ENCODE data around the gene SOX10.

DNA sequence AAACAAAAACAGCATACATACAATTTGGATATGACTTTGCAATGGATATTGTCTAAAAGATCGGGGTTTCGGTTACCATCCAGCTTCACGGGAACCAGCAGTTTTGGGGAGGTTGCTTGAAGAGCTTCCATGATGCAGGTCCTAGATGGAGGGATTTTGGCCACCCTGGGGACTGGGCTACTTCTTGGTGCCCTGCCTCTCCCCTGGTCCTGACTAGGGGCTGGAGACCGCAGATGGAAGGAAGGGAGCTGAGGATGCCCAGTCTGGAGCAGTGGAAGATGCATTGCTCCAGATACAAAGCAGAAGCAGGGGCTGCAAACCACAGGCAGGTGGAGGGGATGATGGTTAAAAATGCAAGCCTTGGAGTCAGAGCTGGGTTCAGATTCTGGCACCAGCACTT lies 13.5 kb downstream of the SOX10 start:
- no peak for TF ChIP-seq GABPA (tag; conservative IDR thresholded peaks at IDR 0.05; ENCODE audit: low read depth)
- TF ChIP-seq FIP1L1 (IDR thresholded peaks at IDR 0.05; ENCODE audit: low read depth, low read length, poor library complexity, severe bottlenecking) = no peak
- no peak for TF ChIP-seq EZH2 (IDR thresholded peaks at IDR 0.05; ENCODE audit: borderline replicate concordance, low read depth, low read length)
- TF ChIP-seq TAF1 (IDR thresholded peaks at IDR 0.05; ENCODE audit: control insufficient read depth, extremely low read depth, insufficient read depth, low read length, severe bottlenecking) = no peak
- TF ChIP-seq, protein P1, sequence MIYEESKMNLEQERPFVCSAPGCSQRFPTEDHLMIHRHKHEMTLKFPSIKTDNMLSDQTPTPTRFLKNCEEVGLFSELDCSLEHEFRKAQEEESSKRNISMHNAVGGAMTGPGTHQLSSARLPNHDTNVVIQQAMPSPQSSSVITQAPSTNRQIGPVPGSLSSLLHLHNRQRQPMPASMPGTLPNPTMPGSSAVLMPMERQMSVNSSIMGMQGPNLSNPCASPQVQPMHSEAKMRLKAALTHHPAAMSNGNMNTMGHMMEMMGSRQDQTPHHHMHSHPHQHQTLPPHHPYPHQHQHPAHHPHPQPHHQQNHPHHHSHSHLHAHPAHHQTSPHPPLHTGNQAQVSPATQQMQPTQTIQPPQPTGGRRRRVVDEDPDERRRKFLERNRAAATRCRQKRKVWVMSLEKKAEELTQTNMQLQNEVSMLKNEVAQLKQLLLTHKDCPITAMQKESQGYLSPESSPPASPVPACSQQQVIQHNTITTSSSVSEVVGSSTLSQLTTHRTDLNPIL (CRISPR knock-in tag; IDR thresholded peaks at IDR 0.05) = no peak
- no peak for TF ChIP-seq ATF1 (CRISPR knock-in tag; IDR thresholded peaks at IDR 0.05)
- TF ChIP-seq ATF1 (tag; IDR thresholded peaks at IDR 0.05) = no peak
- no peak for TF ChIP-seq HNRNPH1 (optimal IDR thresholded peaks at IDR 0.05; ENCODE audit: low read depth, low read length)
- TF ChIP-seq EHMT2 (IDR thresholded peaks at IDR 0.05) = no peak
- TF ChIP-seq TEAD1 (CRISPR knock-in tag; IDR thresholded peaks at IDR 0.05) = no peak
- TF ChIP-seq XRCC4 (IDR thresholded peaks at IDR 0.05; ENCODE audit: extremely low read depth, insufficient read depth, insufficient read length) = no peak
- no peak for TF ChIP-seq CHD4 (IDR thresholded peaks at IDR 0.05; ENCODE audit: insufficient read depth, insufficient replicate concordance, low read depth, low read length, poor library complexity, severe bottlenecking)
- TF ChIP-seq ATF3 (IDR thresholded peaks at IDR 0.05) = no peak
- no peak for TF ChIP-seq ATF3 (CRISPR knock-in tag; conservative IDR thresholded peaks at IDR 0.05)
